Endodermal cell (in vitro differentiated cells): Measurements from ENCODE around the gene PPP1R12A. TPM values are rescaled to one million over a fixed set of nuclear protein-coding genes. Genes with fewer than 3 reads are reported as not detected.

Experiments used
- DNase-seq: peaks from one replicate; pipeline ENCODE4 v3.0.0-alpha.2; 2017
- H3K27ac ChIP-seq: 2 replicates; pipeline ENCODE4 v1.5.1; 2013; ENCODE audit warnings: mild to moderate bottlenecking, low read depth, low read length, moderate library complexity
- H3K27me3 ChIP-seq: 2 replicates; pipeline ENCODE4 v1.6.1; 2013; ENCODE audit warnings: mild to moderate bottlenecking, low read length, moderate library complexity; ENCODE audit not compliant: insufficient read depth, control insufficient read depth, poor library complexity, severe bottlenecking
- H3K36me3 ChIP-seq: 2 replicates; pipeline ENCODE4 v1.7.0; 2013; ENCODE audit warnings: mild to moderate bottlenecking, low read length, moderate library complexity; ENCODE audit not compliant: control insufficient read depth, insufficient read depth
- H3K4me1 ChIP-seq: one replicate; pipeline ENCODE4 v1.7.0; 2013; ENCODE audit warnings: low read length; ENCODE audit not compliant: control insufficient read depth, insufficient read depth
- H3K4me3 ChIP-seq: 2 replicates; pipeline ENCODE4 v1.5.1; 2013; ENCODE audit warnings: mild to moderate bottlenecking, low read length, moderate library complexity
- H3K9ac ChIP-seq: 2 replicates; pipeline ENCODE4 v1.6.1; 2013; ENCODE audit warnings: mild to moderate bottlenecking, low read length, moderate library complexity; ENCODE audit not compliant: poor library complexity, severe bottlenecking; ENCODE audit errors: extremely low read depth
- H3K9me3 ChIP-seq: 2 replicates; pipeline ENCODE4 v1.6.1; 2013; ENCODE audit warnings: mild to moderate bottlenecking, low read length, moderate library complexity; ENCODE audit not compliant: control insufficient read depth
- H3K27ac Mint-ChIP-seq: 2 replicates; pipeline ENCODE4 v1.8.0; 2020; ENCODE audit warnings: mixed read lengths
- H3K27me3 Mint-ChIP-seq: 2 replicates; pipeline ENCODE4 v1.8.0; 2021; ENCODE audit warnings: mild to moderate bottlenecking, mixed read lengths; ENCODE audit not compliant: insufficient read depth
- H3K36me3 Mint-ChIP-seq: 2 replicates; pipeline ENCODE4 v1.8.0; 2020; ENCODE audit warnings: low read depth, mixed read lengths
- H3K4me1 Mint-ChIP-seq: 2 replicates; pipeline ENCODE4 v1.8.0; 2020; ENCODE audit warnings: mixed read lengths
- H3K4me3 Mint-ChIP-seq: 2 replicates; pipeline ENCODE4 v1.8.0; 2020; ENCODE audit warnings: mild to moderate bottlenecking, moderate library complexity, mixed read lengths
- H3K9me3 Mint-ChIP-seq: 2 replicates; pipeline ENCODE4 v1.8.0; 2020; ENCODE audit warnings: mild to moderate bottlenecking, mixed read lengths
- WGBS, 2 experiments: methylation state at CpG; one replicate each; pipeline versions ENCODE4 v1.1.5 to v1.1.7; 2013; ENCODE audit warnings: missing lambda C conversion rate in 2 of 2, mixed read lengths in 1 of 2; ENCODE audit not compliant: insufficient coverage in 1 of 2, insufficient read length in 1 of 2; 5-methylcytosine and 5-hydroxymethylcytosine counted together
- total RNA-seq, 2 donors: library from RNA; stranded (reverse); fragmentation: NEBNext Ultra II Directional in 1 of 2; extraction: Animal tissue kit (Norgen Biotek cat#: 25700) in 1 of 2; gene quantifications; 2 replicates in 1 of 2; 3 replicates in 1 of 2; pipeline ENCODE4 v1.2.1, GENCODE V29; 2021
- TF ChIP-seq, protein P1 (sequence below): fragments of 200-600 bp; sonication (generic); conservative IDR thresholded peaks from 2 replicates; pipeline ENCODE4 v1.5.0; 2021; ENCODE audit warnings: antibody characterized with exemption, mild to moderate bottlenecking

The PPP1R12A gene
- total RNA-seq, 2 donors from 2014 or later = 80.0 to 94.7 TPM

DNA sequence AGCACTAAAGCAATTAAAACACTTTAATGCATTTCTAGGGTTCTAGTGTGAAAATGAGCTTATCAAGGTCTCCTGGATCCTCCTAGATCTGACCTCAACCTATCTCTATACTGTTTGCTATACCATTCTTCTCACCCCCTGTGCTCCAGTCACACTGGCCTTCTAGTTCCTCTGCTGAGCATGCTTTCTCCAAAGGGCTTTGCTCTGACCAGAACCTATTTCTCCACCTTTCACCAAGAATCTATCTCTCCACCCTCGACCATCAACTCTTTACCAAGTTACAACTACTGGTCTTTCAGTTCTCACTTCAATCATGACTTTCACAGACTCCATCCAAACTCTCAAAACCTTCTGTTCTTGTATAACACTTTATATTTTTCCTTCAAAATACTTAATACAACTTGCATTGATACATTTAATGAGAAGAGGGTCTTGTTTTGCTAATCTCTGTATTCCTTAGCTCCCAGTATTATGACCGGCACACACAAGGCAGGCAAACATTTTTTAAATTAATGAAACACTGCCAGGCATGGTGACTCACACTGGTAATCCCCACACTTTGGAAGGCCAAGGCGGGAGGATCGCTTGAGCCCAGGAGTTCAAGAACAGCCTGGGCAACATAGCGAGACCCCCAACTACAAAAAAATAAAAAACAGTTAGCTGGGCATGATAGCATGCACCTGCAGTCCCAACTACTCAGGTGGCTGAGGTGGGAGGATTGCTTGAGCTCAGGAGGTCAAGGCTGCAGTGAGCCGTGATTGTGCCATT, 22.8 kb downstream of the PPP1R12A start:
- 87 to 100% methylated on average over 2 to 6 of the region's 6 CpGs for WGBS, 2 experiments
- H3K9me3 ChIP-seq = no peaks in the 10 kb centered on the region
- no peak overlapping the region for H3K27ac ChIP-seq
- no peak for DNase-seq
- TF ChIP-seq, protein P1, sequence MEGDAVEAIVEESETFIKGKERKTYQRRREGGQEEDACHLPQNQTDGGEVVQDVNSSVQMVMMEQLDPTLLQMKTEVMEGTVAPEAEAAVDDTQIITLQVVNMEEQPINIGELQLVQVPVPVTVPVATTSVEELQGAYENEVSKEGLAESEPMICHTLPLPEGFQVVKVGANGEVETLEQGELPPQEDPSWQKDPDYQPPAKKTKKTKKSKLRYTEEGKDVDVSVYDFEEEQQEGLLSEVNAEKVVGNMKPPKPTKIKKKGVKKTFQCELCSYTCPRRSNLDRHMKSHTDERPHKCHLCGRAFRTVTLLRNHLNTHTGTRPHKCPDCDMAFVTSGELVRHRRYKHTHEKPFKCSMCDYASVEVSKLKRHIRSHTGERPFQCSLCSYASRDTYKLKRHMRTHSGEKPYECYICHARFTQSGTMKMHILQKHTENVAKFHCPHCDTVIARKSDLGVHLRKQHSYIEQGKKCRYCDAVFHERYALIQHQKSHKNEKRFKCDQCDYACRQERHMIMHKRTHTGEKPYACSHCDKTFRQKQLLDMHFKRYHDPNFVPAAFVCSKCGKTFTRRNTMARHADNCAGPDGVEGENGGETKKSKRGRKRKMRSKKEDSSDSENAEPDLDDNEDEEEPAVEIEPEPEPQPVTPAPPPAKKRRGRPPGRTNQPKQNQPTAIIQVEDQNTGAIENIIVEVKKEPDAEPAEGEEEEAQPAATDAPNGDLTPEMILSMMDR = no peak
- peak overlapping the region; percentile 29 for H3K27ac Mint-ChIP-seq
- H3K4me3 ChIP-seq = no peak overlapping the region
- H3K36me3 Mint-ChIP-seq = no peaks in the 10 kb centered on the region
- no peaks in the 10 kb centered on the region for H3K9me3 Mint-ChIP-seq
- H3K4me1 Mint-ChIP-seq = peaks cover 13% of the 10 kb centered on the region
- no peaks in the 10 kb centered on the region for H3K27me3 ChIP-seq
- H3K27me3 Mint-ChIP-seq = no peaks in the 10 kb centered on the region
- H3K4me3 Mint-ChIP-seq = no peak overlapping the region
- peaks cover 4% of the 10 kb centered on the region for H3K4me1 ChIP-seq
- H3K9ac ChIP-seq = no peak overlapping the region
- peaks cover 11% of the 10 kb centered on the region for H3K36me3 ChIP-seq

DNA sequence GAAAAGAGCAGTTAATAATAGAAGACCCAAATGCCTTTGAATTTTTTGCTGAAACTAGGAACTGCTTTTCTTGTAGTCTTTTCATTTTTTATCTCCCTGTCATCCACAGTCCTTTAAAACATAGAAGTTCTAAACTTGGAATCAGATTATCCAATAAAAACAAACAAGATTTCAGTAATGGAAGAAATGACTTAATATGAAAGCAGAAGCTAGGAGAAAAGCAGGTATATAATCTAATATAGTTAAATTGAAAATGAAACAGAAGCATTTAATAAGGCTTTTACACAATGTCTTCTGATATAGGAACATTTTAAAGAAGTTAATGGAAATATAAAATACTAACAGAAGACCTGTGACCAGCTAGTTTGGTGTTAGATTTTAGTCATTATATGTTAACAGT, 26.5 kb downstream of the PPP1R12A start:
- H3K9me3 Mint-ChIP-seq = no peaks in the 10 kb centered on the region
- H3K27ac Mint-ChIP-seq = no peak overlapping the region
- H3K4me1 ChIP-seq = peaks cover 4% of the 10 kb centered on the region
- no peaks in the 10 kb centered on the region for H3K27me3 ChIP-seq
- H3K4me1 Mint-ChIP-seq = peaks cover 13% of the 10 kb centered on the region
- DNase-seq = no peak
- H3K27me3 Mint-ChIP-seq = no peaks in the 10 kb centered on the region
- H3K4me3 ChIP-seq = no peak overlapping the region
- TF ChIP-seq, protein P1 = no peak
- H3K36me3 Mint-ChIP-seq = no peaks in the 10 kb centered on the region
- peaks cover 11% of the 10 kb centered on the region for H3K36me3 ChIP-seq
- no peak overlapping the region for H3K4me3 Mint-ChIP-seq
- no peak overlapping the region for H3K27ac ChIP-seq
- H3K9ac ChIP-seq = no peak overlapping the region
- H3K9me3 ChIP-seq = no peaks in the 10 kb centered on the region

DNA sequence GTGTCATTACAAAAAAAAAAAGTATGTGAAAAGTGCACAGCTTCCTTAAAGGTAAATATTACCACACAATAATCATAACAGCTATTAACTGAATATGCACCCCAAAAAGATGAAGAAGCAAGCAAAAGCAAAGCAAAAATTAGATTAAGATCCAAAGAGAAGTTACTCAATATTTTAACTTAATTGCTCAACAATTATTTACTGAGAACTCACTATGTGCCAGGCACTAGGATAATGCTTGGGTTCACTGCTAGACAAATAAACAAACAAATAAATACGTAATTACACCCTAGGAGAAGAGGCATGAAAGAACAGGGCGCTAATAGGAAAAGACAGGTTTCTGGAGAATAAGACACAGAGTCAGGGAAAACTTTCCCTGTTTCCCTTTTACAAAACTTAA, 33.4 kb downstream of the PPP1R12A start:
- H3K9me3 Mint-ChIP-seq = no peaks in the 10 kb centered on the region
- no peak overlapping the region for H3K9ac ChIP-seq
- no peaks in the 10 kb centered on the region for H3K4me1 ChIP-seq
- H3K27ac Mint-ChIP-seq = no peak overlapping the region
- no peak overlapping the region for H3K4me3 ChIP-seq
- H3K4me3 Mint-ChIP-seq = no peak overlapping the region
- H3K27ac ChIP-seq = no peak overlapping the region
- TF ChIP-seq, protein P1 = no peak
- H3K4me1 Mint-ChIP-seq = peaks cover 11% of the 10 kb centered on the region
- no peaks in the 10 kb centered on the region for H3K9me3 ChIP-seq
- peaks cover 2% of the 10 kb centered on the region for H3K36me3 Mint-ChIP-seq
- no peaks in the 10 kb centered on the region for H3K27me3 Mint-ChIP-seq
- 86 to 93% methylated on average over 1 to 2 of the region's 2 CpGs for WGBS, 2 experiments
- no peaks in the 10 kb centered on the region for H3K36me3 ChIP-seq
- no peak for DNase-seq
- H3K27me3 ChIP-seq = no peaks in the 10 kb centered on the region
